ENCODE results near the gene KCNS3. TPM values are rescaled to one million over a fixed set of nuclear protein-coding genes. Genes with fewer than 3 reads are reported as not detected.

The KCNS3 gene
- polyA plus RNA-seq, 1 of the 3 experiments (the other 2 are of a cell fraction), result 0.07 TPM

GRCh38 chr2:17976871-17977746, 98.6 kb downstream of the KCNS3 start (continued):
- TF ChIP-seq PBX3 (IDR thresholded peaks at IDR 0.05) (no peak), NRF1 (IDR thresholded peaks at IDR 0.05; ENCODE audit: low read depth, low read length) (no peak), TCF12 (IDR thresholded peaks at IDR 0.05) (no peak)
- TF ChIP-seq, protein P1, sequence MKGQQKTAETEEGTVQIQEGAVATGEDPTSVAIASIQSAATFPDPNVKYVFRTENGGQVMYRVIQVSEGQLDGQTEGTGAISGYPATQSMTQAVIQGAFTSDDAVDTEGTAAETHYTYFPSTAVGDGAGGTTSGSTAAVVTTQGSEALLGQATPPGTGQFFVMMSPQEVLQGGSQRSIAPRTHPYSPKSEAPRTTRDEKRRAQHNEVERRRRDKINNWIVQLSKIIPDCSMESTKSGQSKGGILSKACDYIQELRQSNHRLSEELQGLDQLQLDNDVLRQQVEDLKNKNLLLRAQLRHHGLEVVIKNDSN (IDR thresholded peaks at IDR 0.05; ENCODE audit: borderline replicate concordance, low read depth), result no peak

DNA sequence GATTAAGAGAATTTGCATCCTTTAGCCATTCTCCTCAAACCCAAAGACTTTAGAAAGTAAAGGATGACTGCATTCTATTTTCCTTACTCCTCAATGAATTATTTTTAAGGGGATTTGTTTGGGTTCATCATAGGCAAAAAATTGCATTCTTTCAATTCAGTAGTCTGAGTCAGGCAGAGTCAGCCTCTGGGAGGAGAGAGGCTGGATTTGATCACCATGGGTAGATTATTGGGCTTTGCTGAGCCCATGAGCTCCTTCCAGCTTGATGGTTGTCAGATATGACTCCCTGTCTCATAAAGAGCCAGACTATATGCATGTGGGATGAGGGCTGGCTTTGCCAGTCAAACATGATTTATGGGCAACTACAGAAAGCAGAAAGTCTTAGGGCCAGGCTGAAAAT, 101.2 kb downstream of the KCNS3 start:
- no peak overlapping the region for H3K4me2 ChIP-seq

More for the DNA sequence above, 101.2 kb downstream of the KCNS3 start:
- H3K79me2 ChIP-seq (ENCODE audit: insufficient read depth), result no peaks in the 10 kb centered on the region
- H2AFZ ChIP-seq (ENCODE audit: low read depth), result no peak overlapping the region
- no peak overlapping the region for H3K27ac ChIP-seq (ENCODE audit: low read depth in 2 of 2, low read length in 1 of 2)
- ChIA-PET CTCF (no interaction called here), POLR2A (no interaction called here)
- no peaks in the 10 kb centered on the region for H3K9me2 ChIP-seq
- DNase-seq, result no peak
- no peaks in the 10 kb centered on the region for H4K20me1 ChIP-seq (ENCODE audit: insufficient read depth)
- H3K36me3 ChIP-seq (replicated peaks in 1 of 2; ENCODE audit: control insufficient read depth in 1 of 2, insufficient read depth in 2 of 2, low read length in 1 of 2), result no peaks in the 10 kb centered on the region
- H3K9me3 ChIP-seq, result no peaks in the 10 kb centered on the region
- no peak overlapping the region for H3K9ac ChIP-seq
- no peak for TF ChIP-seq MXI1 (IDR thresholded peaks at IDR 0.05; ENCODE audit: low read depth, low read length)
- TF ChIP-seq, protein P2, sequence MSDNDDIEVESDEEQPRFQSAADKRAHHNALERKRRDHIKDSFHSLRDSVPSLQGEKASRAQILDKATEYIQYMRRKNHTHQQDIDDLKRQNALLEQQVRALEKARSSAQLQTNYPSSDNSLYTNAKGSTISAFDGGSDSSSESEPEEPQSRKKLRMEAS (IDR thresholded peaks at IDR 0.05; ENCODE audit: low read depth), result no peak
- TF ChIP-seq TCF12 (IDR thresholded peaks at IDR 0.05), result no peak
- TF ChIP-seq, protein P3, sequence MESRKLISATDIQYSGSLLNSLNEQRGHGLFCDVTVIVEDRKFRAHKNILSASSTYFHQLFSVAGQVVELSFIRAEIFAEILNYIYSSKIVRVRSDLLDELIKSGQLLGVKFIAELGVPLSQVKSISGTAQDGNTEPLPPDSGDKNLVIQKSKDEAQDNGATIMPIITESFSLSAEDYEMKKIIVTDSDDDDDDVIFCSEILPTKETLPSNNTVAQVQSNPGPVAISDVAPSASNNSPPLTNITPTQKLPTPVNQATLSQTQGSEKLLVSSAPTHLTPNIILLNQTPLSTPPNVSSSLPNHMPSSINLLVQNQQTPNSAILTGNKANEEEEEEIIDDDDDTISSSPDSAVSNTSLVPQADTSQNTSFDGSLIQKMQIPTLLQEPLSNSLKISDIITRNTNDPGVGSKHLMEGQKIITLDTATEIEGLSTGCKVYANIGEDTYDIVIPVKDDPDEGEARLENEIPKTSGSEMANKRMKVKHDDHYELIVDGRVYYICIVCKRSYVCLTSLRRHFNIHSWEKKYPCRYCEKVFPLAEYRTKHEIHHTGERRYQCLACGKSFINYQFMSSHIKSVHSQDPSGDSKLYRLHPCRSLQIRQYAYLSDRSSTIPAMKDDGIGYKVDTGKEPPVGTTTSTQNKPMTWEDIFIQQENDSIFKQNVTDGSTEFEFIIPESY (IDR thresholded peaks at IDR 0.05; ENCODE audit: borderline replicate concordance, low read depth), result no peak
- no peak for TF ChIP-seq MEF2A (IDR thresholded peaks at IDR 0.05; ENCODE audit: borderline replicate concordance, low read depth)
- no peak for TF ChIP-seq SIN3A (IDR thresholded peaks at IDR 0.05; ENCODE audit: borderline replicate concordance, low read depth, low read length)
- TF ChIP-seq FOSL2 (IDR thresholded peaks at IDR 0.05; ENCODE audit: borderline replicate concordance, low read depth), result no peak
- TF ChIP-seq TAF1 (IDR thresholded peaks at IDR 0.05; ENCODE audit: borderline replicate concordance, low read depth, low read length), result no peak
- TF ChIP-seq, protein P4, sequence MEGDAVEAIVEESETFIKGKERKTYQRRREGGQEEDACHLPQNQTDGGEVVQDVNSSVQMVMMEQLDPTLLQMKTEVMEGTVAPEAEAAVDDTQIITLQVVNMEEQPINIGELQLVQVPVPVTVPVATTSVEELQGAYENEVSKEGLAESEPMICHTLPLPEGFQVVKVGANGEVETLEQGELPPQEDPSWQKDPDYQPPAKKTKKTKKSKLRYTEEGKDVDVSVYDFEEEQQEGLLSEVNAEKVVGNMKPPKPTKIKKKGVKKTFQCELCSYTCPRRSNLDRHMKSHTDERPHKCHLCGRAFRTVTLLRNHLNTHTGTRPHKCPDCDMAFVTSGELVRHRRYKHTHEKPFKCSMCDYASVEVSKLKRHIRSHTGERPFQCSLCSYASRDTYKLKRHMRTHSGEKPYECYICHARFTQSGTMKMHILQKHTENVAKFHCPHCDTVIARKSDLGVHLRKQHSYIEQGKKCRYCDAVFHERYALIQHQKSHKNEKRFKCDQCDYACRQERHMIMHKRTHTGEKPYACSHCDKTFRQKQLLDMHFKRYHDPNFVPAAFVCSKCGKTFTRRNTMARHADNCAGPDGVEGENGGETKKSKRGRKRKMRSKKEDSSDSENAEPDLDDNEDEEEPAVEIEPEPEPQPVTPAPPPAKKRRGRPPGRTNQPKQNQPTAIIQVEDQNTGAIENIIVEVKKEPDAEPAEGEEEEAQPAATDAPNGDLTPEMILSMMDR (IDR thresholded peaks at IDR 0.05), result no peak
- no peak for TF ChIP-seq YY1 (IDR thresholded peaks at IDR 0.05; ENCODE audit: low read depth)
- TF ChIP-seq, protein P5, sequence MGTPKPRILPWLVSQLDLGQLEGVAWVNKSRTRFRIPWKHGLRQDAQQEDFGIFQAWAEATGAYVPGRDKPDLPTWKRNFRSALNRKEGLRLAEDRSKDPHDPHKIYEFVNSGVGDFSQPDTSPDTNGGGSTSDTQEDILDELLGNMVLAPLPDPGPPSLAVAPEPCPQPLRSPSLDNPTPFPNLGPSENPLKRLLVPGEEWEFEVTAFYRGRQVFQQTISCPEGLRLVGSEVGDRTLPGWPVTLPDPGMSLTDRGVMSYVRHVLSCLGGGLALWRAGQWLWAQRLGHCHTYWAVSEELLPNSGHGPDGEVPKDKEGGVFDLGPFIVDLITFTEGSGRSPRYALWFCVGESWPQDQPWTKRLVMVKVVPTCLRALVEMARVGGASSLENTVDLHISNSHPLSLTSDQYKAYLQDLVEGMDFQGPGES (IDR thresholded peaks at IDR 0.05; ENCODE audit: low read depth, low read length), result no peak
- no peak for TF ChIP-seq PBX3 (IDR thresholded peaks at IDR 0.05)
- no peak for TF ChIP-seq EZH2phosphoT487 (IDR thresholded peaks at IDR 0.05; ENCODE audit: borderline replicate concordance, low read depth)
- no peak for TF ChIP-seq FOXM1 (IDR thresholded peaks at IDR 0.05; ENCODE audit: low read depth)
- TF ChIP-seq GATA2 (CRISPR knock-in tag; IDR thresholded peaks at IDR 0.05), result no peak
- TF ChIP-seq POLR2AphosphoS5 (IDR thresholded peaks at IDR 0.05; ENCODE audit: low read depth, low read length), result no peak
- no peak for TF ChIP-seq FOXJ3 (CRISPR knock-in tag; IDR thresholded peaks at IDR 0.05)
- TF ChIP-seq CHD2 (IDR thresholded peaks at IDR 0.05; ENCODE audit: low read length, partially characterized antibody), result no peak
- TF ChIP-seq GABPA (IDR thresholded peaks at IDR 0.05; ENCODE audit: low read depth), result no peak
- no peak for TF ChIP-seq JUND (IDR thresholded peaks at IDR 0.05)
- no peaks in the 10 kb centered on the region for H3F3A ChIP-seq (replicated peaks; ENCODE audit: insufficient read depth)
- H3K4me1 ChIP-seq (ENCODE audit: control insufficient read depth in 1 of 2, insufficient read depth in 2 of 2, low read depth in 1 of 2, low read length in 1 of 2), result no peaks in the 10 kb centered on the region
- H3K27me3 ChIP-seq (ENCODE audit: insufficient read depth), result no peaks in the 10 kb centered on the region
- H3K4me3 ChIP-seq (ENCODE audit: low read depth in 2 of 2, low read length in 1 of 2), result no peak overlapping the region
